PFSK-1 (cell line): ENCODE results near the gene CXCL12.

Experiments used
- POLR2AphosphoS5 ChIP-seq: IDR thresholded peaks from 2 replicates; pipeline ENCODE4 v1.6.1; 2012; ENCODE audit warnings: low read depth, mild to moderate bottlenecking, control low read depth, low read length, moderate library complexity
- TAF1 ChIP-seq: IDR thresholded peaks from 2 replicates; pipeline ENCODE4 v1.6.1; 2012; ENCODE audit warnings: low read length, control low read depth, borderline replicate concordance; ENCODE audit not compliant: insufficient read depth

DNA sequence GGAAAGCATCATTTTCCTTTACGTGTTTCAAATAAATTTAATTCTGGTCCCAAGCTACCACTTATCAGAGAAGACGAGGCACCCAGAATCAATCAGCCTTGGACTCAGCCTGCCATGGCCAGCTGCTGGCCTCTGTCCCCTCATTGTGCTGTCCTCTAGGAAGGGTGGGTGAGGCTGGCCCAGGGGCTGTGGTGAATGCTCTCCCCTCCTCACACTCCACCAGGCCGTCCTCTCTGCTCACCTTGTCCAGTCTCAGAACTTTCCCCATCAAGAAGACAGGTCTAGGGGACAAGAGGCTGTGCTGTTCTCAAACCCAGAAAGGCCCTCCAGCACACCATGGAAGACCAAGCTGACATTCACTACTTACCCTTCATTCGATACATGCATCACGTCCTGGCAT, 36.4 kb downstream of the CXCL12 start:
- TF ChIP-seq POLR2AphosphoS5 (no peak), TAF1 (no peak)
